Measurements from ENCODE around the gene ENDOU. TPM values are rescaled to one million over a fixed set of nuclear protein-coding genes. Genes with fewer than 3 reads are reported as not detected.

The ENDOU gene
- total RNA-seq, 1 experiment from 2014 or later = not detected

DNA sequence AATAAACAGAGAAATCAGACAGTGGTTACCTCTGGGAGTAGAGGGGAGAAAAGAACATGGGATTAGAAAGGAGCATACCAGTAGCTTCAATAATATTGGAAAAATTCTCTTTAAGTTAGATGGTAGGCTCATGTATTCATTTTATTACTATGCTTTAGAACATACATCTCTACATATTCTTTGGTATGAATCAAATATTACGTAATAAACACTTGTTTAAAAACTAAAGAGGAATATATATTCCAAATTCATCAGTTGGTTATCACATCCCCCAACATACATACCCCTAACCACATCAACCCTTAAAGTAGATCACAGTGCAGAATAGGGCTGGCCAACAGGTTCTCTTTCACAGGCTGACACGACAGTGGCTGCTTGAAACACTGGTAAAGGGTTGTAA, 25.0 kb downstream of the ENDOU start:
- H3K36me3 Mint-ChIP-seq (ENCODE audit: insufficient read depth, unreplicated experiment) = peaks cover 15% of the 10 kb centered on the region
- POLR2A ChIA-PET = no interaction called here
- BruUV-seq (replicated peaks) = no TSS peak
- no peaks in the 10 kb centered on the region for H3K9me3 Mint-ChIP-seq (ENCODE audit: unreplicated experiment)
- TF ChIP-seq CTCF (IDR thresholded peaks at IDR 0.05; ENCODE audit: unreplicated experiment) = no peak
- intact Hi-C loops (cut with micrococcal nuclease) = no loop called here
- peaks cover 19% of the 10 kb centered on the region for H3K4me1 Mint-ChIP-seq (ENCODE audit: insufficient read depth, unreplicated experiment)
- no peak overlapping the region for H3K27ac Mint-ChIP-seq (ENCODE audit: low read depth, unreplicated experiment)
- CTCF ChIA-PET = interaction anchor here (0.7 kb wide), 1 partner anchor 13 kb away, joined by 3 read pairs; no protein-coding TSS in a partner anchor
- no peak for DNase-seq (ENCODE audit: unreplicated experiment)
- no peak overlapping the region for H3K4me3 Mint-ChIP-seq (ENCODE audit: unreplicated experiment)
- no peaks in the 10 kb centered on the region for H3K27me3 Mint-ChIP-seq (ENCODE audit: insufficient read depth, unreplicated experiment)

GRCh38 chr12:47698631-47699030, 26.7 kb downstream of the ENDOU start:
- CTCF ChIA-PET = interaction anchor here (0.7 to 0.8 kb wide), 2 partner anchors 15 to 44 kb away, joined by 3 read pairs; no protein-coding TSS in a partner anchor
- intact Hi-C loops (cut with micrococcal nuclease) = no loop called here
- H3K36me3 Mint-ChIP-seq (ENCODE audit: insufficient read depth, unreplicated experiment) = peaks cover 18% of the 10 kb centered on the region

DNA sequence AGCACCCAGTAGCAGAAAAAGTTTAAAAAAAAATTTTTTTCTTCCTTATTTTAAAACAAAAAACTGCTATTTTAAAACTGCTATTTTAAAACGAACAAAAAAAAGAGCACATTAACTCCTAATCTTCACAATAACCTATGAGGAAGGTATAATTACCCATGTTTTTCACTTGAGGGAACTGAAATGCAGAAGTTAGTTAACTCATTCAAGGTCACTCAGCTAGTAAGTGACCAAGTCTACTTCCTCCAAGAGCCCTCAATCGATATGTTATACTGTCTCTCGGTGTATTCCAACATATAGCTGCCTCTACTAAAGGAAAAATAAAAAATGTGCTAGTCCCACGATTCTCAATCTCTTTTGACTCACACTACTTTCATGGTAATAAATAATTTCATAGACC, 27.2 kb downstream of the ENDOU start:
- no peak overlapping the region for H3K27ac Mint-ChIP-seq (ENCODE audit: low read depth, unreplicated experiment)
- peaks cover 24% of the 10 kb centered on the region for H3K36me3 Mint-ChIP-seq (ENCODE audit: insufficient read depth, unreplicated experiment)
- TF ChIP-seq CTCF (IDR thresholded peaks at IDR 0.05; ENCODE audit: unreplicated experiment) = no peak
- H3K4me1 Mint-ChIP-seq (ENCODE audit: insufficient read depth, unreplicated experiment) = no peaks in the 10 kb centered on the region
- H3K27me3 Mint-ChIP-seq (ENCODE audit: insufficient read depth, unreplicated experiment) = no peaks in the 10 kb centered on the region
- ChIA-PET CTCF (interaction anchor here (0.8 kb wide), 1 partner anchor 44 kb away, joined by 3 read pairs; no protein-coding TSS in a partner anchor), POLR2A (interaction anchor here (1.6 kb wide), 1 partner anchor 9 kb away, joined by 5 read pairs; no protein-coding TSS in a partner anchor)
- DNase-seq (ENCODE audit: unreplicated experiment) = no peak
- no peaks in the 10 kb centered on the region for H3K9me3 Mint-ChIP-seq (ENCODE audit: unreplicated experiment)
- intact Hi-C loops (cut with micrococcal nuclease) = no loop called here
- no peak overlapping the region for H3K4me3 Mint-ChIP-seq (ENCODE audit: unreplicated experiment)
- BruUV-seq (replicated peaks) = no TSS peak

More at GRCh38 chr12:47698631-47699030, 26.7 kb downstream of the ENDOU start:
- Mint-ChIP-seq H3K4me3 (ENCODE audit: unreplicated experiment) (no peak overlapping the region), H3K9me3 (ENCODE audit: unreplicated experiment) (no peaks in the 10 kb centered on the region), H3K4me1 (ENCODE audit: insufficient read depth, unreplicated experiment) (peaks cover 4% of the 10 kb centered on the region), H3K27ac (ENCODE audit: low read depth, unreplicated experiment) (no peak overlapping the region), H3K27me3 (ENCODE audit: insufficient read depth, unreplicated experiment) (no peaks in the 10 kb centered on the region)
- no peak for TF ChIP-seq CTCF (IDR thresholded peaks at IDR 0.05; ENCODE audit: unreplicated experiment)
- BruUV-seq (replicated peaks) = no TSS peak
- POLR2A ChIA-PET = interaction anchor here (1.6 kb wide), 1 partner anchor 9 kb away, joined by 5 read pairs; no protein-coding TSS in a partner anchor
- DNase-seq (ENCODE audit: unreplicated experiment) = no peak

DNA sequence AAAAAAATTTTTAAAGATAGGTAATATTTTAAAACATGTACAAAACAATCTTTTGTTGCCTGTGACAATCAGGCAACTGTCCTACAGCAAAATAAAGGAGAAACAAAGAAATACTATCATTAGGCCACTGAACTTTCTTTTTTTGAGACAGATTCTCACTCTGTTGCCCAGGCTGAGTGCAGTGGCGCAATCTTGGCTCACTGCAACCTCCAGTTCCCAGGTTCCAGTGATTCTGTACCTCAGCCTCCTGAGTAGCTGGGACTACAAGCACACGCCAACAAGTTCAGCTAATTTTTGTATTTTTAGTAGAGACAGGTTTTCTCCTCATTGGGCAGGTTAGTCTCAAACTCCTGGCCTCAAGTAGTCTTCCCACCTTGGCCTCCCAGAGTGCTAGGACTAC, 36.1 kb downstream of the ENDOU start:
- no peaks in the 10 kb centered on the region for H3K27me3 Mint-ChIP-seq (ENCODE audit: insufficient read depth, unreplicated experiment)
- no peaks in the 10 kb centered on the region for H3K9me3 Mint-ChIP-seq (ENCODE audit: unreplicated experiment)
- no TSS peak for BruUV-seq (replicated peaks)
- CTCF ChIA-PET = interaction anchor here (0.6 to 4.0 kb wide), 4 partner anchors 37 to 1045 kb away, joined by 3 to 25 read pairs (median 3); no protein-coding TSS in a partner anchor
- H3K4me1 Mint-ChIP-seq (ENCODE audit: insufficient read depth, unreplicated experiment) = no peaks in the 10 kb centered on the region
- intact Hi-C loops (cut with micrococcal nuclease) = no loop called here
- DNase-seq (ENCODE audit: unreplicated experiment) = no peak
- no peak overlapping the region for H3K4me3 Mint-ChIP-seq (ENCODE audit: unreplicated experiment)
- POLR2A ChIA-PET = no interaction called here
- no peak overlapping the region for H3K27ac Mint-ChIP-seq (ENCODE audit: low read depth, unreplicated experiment)
- H3K36me3 Mint-ChIP-seq (ENCODE audit: insufficient read depth, unreplicated experiment) = peaks cover 25% of the 10 kb centered on the region
- no peak for TF ChIP-seq CTCF (IDR thresholded peaks at IDR 0.05; ENCODE audit: unreplicated experiment)
